Esophagus squamous epithelium (tissue), 5 donors: ENCODE results near the gene HBZ. TPM values are rescaled to one million over a fixed set of nuclear protein-coding genes. Genes with fewer than 3 reads are reported as not detected.

ENCODE experiments used
- DNase-seq: peaks from one replicate; lab custom pipeline; 2025; lab: John Stamatoyannopoulos, UW
- H3K27ac ChIP-seq, 4 donors: fragments of 200-600 bp; sonication (generic); one replicate each; pipeline ENCODE4 v1.5.1; 2016 to 2019; ENCODE audit warnings: mild to moderate bottlenecking in 1 of 4
- H3K27me3 ChIP-seq, 4 donors: fragments of 200-600 bp; sonication (generic); 1 replicate in 3 of 4; 2 replicates in 1 of 4; pipeline versions ENCODE4 v1.5.1 to v1.6.0; 2017 to 2021; ENCODE audit warnings: antibody characterized with exemption in 1 of 4
- H3K36me3 ChIP-seq, 3 donors: fragments of 200-600 bp; sonication (generic); one replicate each; pipeline ENCODE4 v1.5.1; 2016 to 2019
- H3K4me1 ChIP-seq, 3 donors: fragments of 200-600 bp; sonication (generic); one replicate each; pipeline ENCODE4 v1.5.1; 2017 to 2019
- H3K4me3 ChIP-seq, 4 donors: fragments of 200-600 bp; sonication (generic); 1 replicate in 3 of 4; 2 replicates in 1 of 4; pipeline ENCODE4 v1.5.1; 2016 to 2019; ENCODE audit warnings: mild to moderate bottlenecking in 2 of 4, moderate library complexity in 1 of 4
- H3K9me3 ChIP-seq, 3 donors: fragments of 200-600 bp; sonication (generic); one replicate each; pipeline ENCODE4 v1.5.1; 2016 to 2019
- CTCF ChIP-seq, 6 experiments: fragments of 450-650 bp in 4 of 6; fragments of 200-600 bp in 2 of 6; sonication (generic) in 2 of 6; IDR thresholded peaks; one replicate each; pipeline ENCODE4 v1.5.1; 2016 to 2019; ENCODE audit warnings: antibody characterized with exemption in 6 of 6, mild to moderate bottlenecking in 4 of 6, moderate library complexity in 4 of 6
- POLR2A ChIP-seq, 4 donors: fragments of 450-650 bp; IDR thresholded peaks; one replicate each; pipeline ENCODE4 v1.6.1; 2017; ENCODE audit warnings: antibody characterized with exemption in 4 of 4, mild to moderate bottlenecking in 4 of 4, moderate library complexity in 3 of 4
- WGBS, 2 donors: methylation state at CpG; one replicate each; pipeline ENCODE4 v1.1.5; 2018; 5-methylcytosine and 5-hydroxymethylcytosine counted together
- intact Hi-C: fragments of 100-400 bp; cut with DNase I; formaldehyde crosslinking; loops from one replicate; pipeline ENCODE4 v1.15.0; 2022
- total RNA-seq, 4 donors: library from RNA; depleted of rRNA; stranded (reverse); fragments of >200 nt; gene quantifications; one replicate each; pipeline ENCODE4 v1.1.0, GENCODE V29; 2016
- donor health status: DM: yes; HTN: yes; CAD: no.

The HBZ gene
- total RNA-seq, 4 donors from 2014 or later, result not detected

GRCh38 chr16:188674-189073 is 36.2 kb downstream of the HBZ start:
- 71 to 74% methylated on average over 7 to 8 of the region's 8 CpGs for WGBS, 2 donors
- Histone ChIP-seq H3K4me1 (no peaks in the 10 kb centered on the region), H3K36me3 (peaks cover 34 to 67% (median 35%) of the 10 kb centered on the region in 3 donors), H3K27me3 (no peaks in the 10 kb centered on the region), H3K27ac (no peak overlapping the region), H3K9me3 (no peaks in the 10 kb centered on the region), H3K4me3 (no peak overlapping the region)
- no peak for TF ChIP-seq POLR2A (IDR thresholded peaks at IDR 0.05)
- TF ChIP-seq CTCF (IDR thresholded peaks at IDR 0.05), result no peak
- DNase-seq, result no peak
- intact Hi-C loops, result no loop called here

DNA sequence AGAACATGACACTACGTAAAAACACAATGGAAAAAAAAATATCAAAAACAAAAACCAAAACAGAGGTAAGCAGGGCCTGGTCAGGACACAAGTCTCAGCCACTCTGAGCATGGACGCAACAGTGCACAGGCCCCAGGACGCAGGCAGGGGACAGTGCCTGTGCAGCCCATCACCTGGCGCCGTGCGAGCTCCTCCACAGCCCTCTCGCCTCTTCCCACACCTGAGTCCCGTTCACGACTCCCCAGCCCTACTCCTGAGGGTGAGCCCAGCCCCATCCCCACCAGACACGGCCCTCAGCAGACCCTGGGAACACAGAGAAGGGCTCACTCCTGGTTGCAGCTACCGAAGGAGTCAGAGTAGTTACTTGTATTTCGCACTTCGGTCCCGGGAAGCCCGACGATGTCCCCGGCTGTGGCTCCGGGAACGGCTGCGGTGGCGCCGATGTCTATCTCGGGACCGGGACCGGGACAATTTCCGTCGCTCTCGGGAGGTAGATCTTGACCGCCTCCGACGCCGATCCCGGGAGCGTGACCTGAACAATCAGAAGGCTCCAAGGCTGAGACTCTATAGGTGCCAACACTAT is 37.3 kb downstream of the HBZ start:
- H3K27me3 ChIP-seq, result no peaks in the 10 kb centered on the region
- H3K36me3 ChIP-seq, result peaks cover 41 to 77% (median 43%) of the 10 kb centered on the region in 3 donors
- intact Hi-C loops, result no loop called here
- TF ChIP-seq POLR2A (IDR thresholded peaks at IDR 0.05) (no peak), CTCF (IDR thresholded peaks at IDR 0.05) (no peak)
- 82 to 87% methylated on average over 9 to 11 of the region's 34 CpGs for WGBS, 2 donors
- H3K27ac ChIP-seq, result no peak overlapping the region
- H3K4me3 ChIP-seq, result no peak overlapping the region
- no peaks in the 10 kb centered on the region for H3K4me1 ChIP-seq
- no peaks in the 10 kb centered on the region for H3K9me3 ChIP-seq
- no peak for DNase-seq

DNA sequence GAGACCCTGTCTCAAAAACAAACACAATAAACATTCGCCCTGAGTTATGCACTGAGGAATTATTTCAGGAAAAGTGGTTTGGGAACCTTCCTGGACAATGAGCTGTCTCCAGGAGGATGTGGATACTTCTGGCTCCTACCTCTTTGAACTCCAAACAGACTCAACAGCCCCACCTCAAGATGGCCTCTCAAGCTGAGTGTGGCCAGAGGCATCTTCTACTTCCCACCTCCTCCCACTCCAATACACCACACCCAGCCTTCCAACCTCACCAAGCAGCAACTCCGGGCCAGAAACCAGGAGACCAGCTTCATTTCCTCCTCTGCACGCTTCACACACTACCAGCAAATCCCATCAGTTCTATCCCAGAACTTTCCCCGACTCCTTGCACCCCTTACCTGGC is 39.4 kb downstream of the HBZ start:
- H3K4me3 ChIP-seq, result no peak overlapping the region
- no peak overlapping the region for H3K27ac ChIP-seq
- H3K27me3 ChIP-seq, result no peaks in the 10 kb centered on the region
- H3K36me3 ChIP-seq, result peaks cover 41 to 98% (median 58%) of the 10 kb centered on the region in 3 donors
- WGBS, 2 donors, result 85 to 100% methylated on average over 1 to 4 of the region's 4 CpGs
- intact Hi-C loops, result no loop called here
- H3K9me3 ChIP-seq, result no peaks in the 10 kb centered on the region
- TF ChIP-seq POLR2A (IDR thresholded peaks at IDR 0.05) (no peak), CTCF (IDR thresholded peaks at IDR 0.05) (no peak)
- no peak for DNase-seq
- no peaks in the 10 kb centered on the region for H3K4me1 ChIP-seq

DNA sequence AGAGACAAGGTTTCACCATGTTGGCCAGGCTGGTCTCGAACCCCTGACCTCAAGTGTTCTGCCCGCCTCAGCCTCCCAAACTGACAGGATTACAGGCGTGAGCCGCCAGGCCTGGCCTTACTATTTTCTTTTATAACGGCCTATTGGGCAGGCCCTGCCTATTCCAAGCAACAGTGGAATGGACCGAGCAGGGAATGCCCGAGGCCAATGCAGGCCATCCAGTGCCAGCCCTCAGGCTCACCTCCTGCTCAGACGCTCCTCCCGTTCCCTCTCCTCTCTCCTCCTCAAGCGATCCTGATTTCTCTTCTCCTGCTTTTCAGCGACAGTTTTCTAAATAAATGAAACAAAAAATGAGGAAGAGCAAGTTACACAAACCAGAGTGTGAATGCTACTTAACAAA is 40.2 kb downstream of the HBZ start:
- Histone ChIP-seq H3K27me3 (no peaks in the 10 kb centered on the region), H3K9me3 (no peaks in the 10 kb centered on the region), H3K27ac (no peak overlapping the region), H3K4me1 (no peaks in the 10 kb centered on the region), H3K4me3 (no peak overlapping the region), H3K36me3 (peaks cover 39 to 100% (median 64%) of the 10 kb centered on the region in 3 donors)
- TF ChIP-seq CTCF (IDR thresholded peaks at IDR 0.05), result no peak
- no peak for TF ChIP-seq POLR2A (IDR thresholded peaks at IDR 0.05)
- WGBS, 2 donors, result 90 to 93% methylated on average over 6 to 7 of the region's 11 CpGs
- intact Hi-C loops, result no loop called here
- DNase-seq, result no peak

- Histone ChIP-seq H3K9me3 (no peaks in the 10 kb centered on the region), H3K27ac (no peak overlapping the region), H3K36me3 (peaks cover 42 to 100% (median 70%) of the 10 kb centered on the region in 3 donors), H3K4me1 (no peaks in the 10 kb centered on the region), H3K4me3 (no peak overlapping the region), H3K27me3 (no peaks in the 10 kb centered on the region)
- TF ChIP-seq POLR2A (IDR thresholded peaks at IDR 0.05) (no peak), CTCF (IDR thresholded peaks at IDR 0.05) (no peak)
- no peak for DNase-seq
- WGBS, 2 donors, result 88 to 89% methylated on average over 14 to 15 of the region's 15 CpGs
- intact Hi-C loops, result no loop called here
These were observed 41.0 kb downstream of the HBZ start for GRCh38 chr16:193441-193840.
